Measurements from ENCODE around the gene ZNF827.

The ZNF827 gene

GRCh38 chr4:145938618-145939440 lies at the start of gene ZNF827:
Gene ZNF827 (minus strand): TSS chr4:145938823. CDS start chr4:145938407, 416 bp downstream.
- peak; percentile 30 to 38 for DNase-seq (ENCODE audit: low read depth in 2 of 2)

GRCh38 chr4:145984563-145984962 lies 45.9 kb upstream of the ZNF827 start:
- DNase-seq (ENCODE audit: low read depth in 2 of 2) = no peak

- DNase-seq (ENCODE audit: low read depth in 2 of 2) = no peak
Observed at GRCh38 chr4:145982791-145983190, 44.2 kb upstream of the ZNF827 start.

- DNase-seq (ENCODE audit: low read depth in 2 of 2) = no peak
Observed at GRCh38 chr4:145979160-145979559, 40.5 kb upstream of the ZNF827 start.

- DNase-seq (ENCODE audit: low read depth in 2 of 2) = no peak
Observed at GRCh38 chr4:145976680-145977079, 38.1 kb upstream of the ZNF827 start.

GRCh38 chr4:145960012-145960411 lies 21.4 kb upstream of the ZNF827 start:
- no peak for DNase-seq (ENCODE audit: low read depth in 2 of 2)

- no peak for DNase-seq (ENCODE audit: low read depth in 2 of 2)
Observed at GRCh38 chr4:145957302-145957701, 18.7 kb upstream of the ZNF827 start.

GRCh38 chr4:145956288-145956890 lies 17.8 kb upstream of the ZNF827 start:
- peak in 1 of 2 donors; percentile 16 for DNase-seq (ENCODE audit: low read depth in 2 of 2)

- no peak for DNase-seq (ENCODE audit: low read depth in 2 of 2)
Observed at GRCh38 chr4:145954924-145955339, 16.3 kb upstream of the ZNF827 start.

- DNase-seq (ENCODE audit: low read depth in 2 of 2) = no peak
Observed at GRCh38 chr4:145951931-145952330, 13.3 kb upstream of the ZNF827 start.

- no peak for DNase-seq (ENCODE audit: low read depth in 2 of 2)
Observed at GRCh38 chr4:145945431-145946155, 7.0 kb upstream of the ZNF827 start.

GRCh38 chr4:145944886-145945285 lies 6.3 kb upstream of the ZNF827 start:
- no peak for DNase-seq (ENCODE audit: low read depth in 2 of 2)

- no peak for DNase-seq (ENCODE audit: low read depth in 2 of 2)
Observed at GRCh38 chr4:145939856-145940255, 1.2 kb upstream of the ZNF827 start.

- DNase-seq (ENCODE audit: low read depth in 2 of 2) = no peak
Observed at GRCh38 chr4:145939441-145939750, 773 bp upstream of the ZNF827 start.

- DNase-seq (ENCODE audit: low read depth in 2 of 2) = peak in 1 of 2 donors; percentile 27
Observed at GRCh38 chr4:145937971-145938611, 532 bp downstream of the ZNF827 start.

GRCh38 chr4:145936997-145937901 lies 1.4 kb downstream of the ZNF827 start:
- DNase-seq (ENCODE audit: low read depth in 2 of 2) = peak in 1 of 2 donors; percentile 26

- peak; percentile 47 to 48 for DNase-seq (ENCODE audit: low read depth in 2 of 2)
Observed at GRCh38 chr4:145936142-145936996, 2.3 kb downstream of the ZNF827 start.

GRCh38 chr4:145935253-145936141 lies 3.1 kb downstream of the ZNF827 start:
- no peak for DNase-seq (ENCODE audit: low read depth in 2 of 2)

- no peak for DNase-seq (ENCODE audit: low read depth in 2 of 2)
Observed at GRCh38 chr4:145934434-145935047, 4.1 kb downstream of the ZNF827 start.
